GM12892 (cell line): ENCODE measurements around the gene ESR1.

ENCODE experiments used
- POLR2A ChIP-seq: IDR thresholded peaks from 2 replicates; pipeline ENCODE4 v1.6.1; 2011; ENCODE audit warnings: low read depth, low read length, control low read depth
- POLR2AphosphoS5 ChIP-seq: IDR thresholded peaks from 2 replicates; pipeline ENCODE4 v1.6.1; 2011; ENCODE audit warnings: low read depth, low read length, control low read depth
- TAF1 ChIP-seq: IDR thresholded peaks from 2 replicates; pipeline ENCODE4 v1.6.1; 2011; ENCODE audit warnings: low read depth, mild to moderate bottlenecking, control low read depth, low read length, borderline replicate concordance

DNA sequence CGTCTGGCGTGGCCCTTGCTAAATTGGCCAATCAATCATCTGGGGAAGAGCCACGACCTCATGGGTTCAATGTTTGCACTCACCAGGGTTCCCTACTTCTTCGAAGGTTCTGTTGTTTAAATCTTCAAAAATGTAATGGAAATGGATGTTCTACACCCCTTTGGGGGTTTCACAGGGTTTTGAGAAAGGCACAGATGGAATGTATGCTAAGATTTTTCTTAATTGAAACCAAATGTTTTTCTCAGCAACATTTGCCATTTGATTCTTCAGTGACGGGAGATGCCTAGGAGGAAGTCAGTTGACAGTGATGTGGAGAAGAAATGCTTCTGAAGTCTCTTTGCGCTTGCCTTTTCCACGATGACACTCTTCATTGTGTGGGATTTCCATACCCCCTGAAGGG is 312.3 kb downstream of the ESR1 start:
- TF ChIP-seq TAF1 (no peak), POLR2AphosphoS5 (no peak), POLR2A (no peak)
